Stimulated activated CD8-positive, alpha-beta memory T cell treated with anti-CD3 and anti-CD28 coated beads, Interleukin-15, amount 100 ng/mL, for 48 hours (primary cell): ENCODE measurements around the gene NLGN4X.
"Not testable (repeated sequence)": the region's sequence is repeated elsewhere in the genome, so short reads cannot be mapped to it uniquely, and the experiment has no call there.

Source experiments
- DNase-seq, 2 donors: peaks; one replicate each; pipeline ENCODE4 v3.0.0-alpha.2; 2020; ENCODE audit warnings: low read depth in 2 of 2

NLGN4X gene

GRCh38 chrX:6005856-6006255 lies 222.8 kb downstream of the NLGN4X start:
- DNase-seq = no peak

- DNase-seq = no peak
Measured at GRCh38 chrX:6004529-6004928, 224.1 kb downstream of the NLGN4X start.

GRCh38 chrX:6002056-6002455 lies 226.6 kb downstream of the NLGN4X start:
- no peak for DNase-seq

GRCh38 chrX:5998901-5999300 lies 229.8 kb downstream of the NLGN4X start:
- no peak for DNase-seq

GRCh38 chrX:5998456-5998855 lies 230.2 kb downstream of the NLGN4X start:
- DNase-seq = no peak

GRCh38 chrX:5991393-5991792 lies 237.3 kb downstream of the NLGN4X start:
- DNase-seq = no peak

GRCh38 chrX:5979338-5979737 lies 249.3 kb downstream of the NLGN4X start:
- no peak for DNase-seq

GRCh38 chrX:5976332-5976731 lies 252.3 kb downstream of the NLGN4X start:
- DNase-seq = no peak

- DNase-seq = no peak
Measured at GRCh38 chrX:5971300-5971699, 257.4 kb downstream of the NLGN4X start.

GRCh38 chrX:5965406-5965805 lies 263.3 kb downstream of the NLGN4X start:
- no peak for DNase-seq

GRCh38 chrX:5959286-5959685 lies 269.4 kb downstream of the NLGN4X start:
- DNase-seq = no peak

- DNase-seq = no peak
Measured at GRCh38 chrX:5958523-5958922, 270.1 kb downstream of the NLGN4X start.

- no peak for DNase-seq
Measured at GRCh38 chrX:5957506-5957905, 271.2 kb downstream of the NLGN4X start.

- no peak for DNase-seq
Measured at GRCh38 chrX:5936438-5936837, 292.2 kb downstream of the NLGN4X start.

GRCh38 chrX:5928224-5928623 lies 300.4 kb downstream of the NLGN4X start:
- no peak for DNase-seq

GRCh38 chrX:5916945-5917344 lies 311.7 kb downstream of the NLGN4X start:
- DNase-seq = no peak

- no peak for DNase-seq
Measured at GRCh38 chrX:5915783-5916182, 312.9 kb downstream of the NLGN4X start.

- no peak for DNase-seq
Measured at GRCh38 chrX:5907207-5907606, 321.5 kb downstream of the NLGN4X start.

- not testable (repeated sequence) for DNase-seq
Measured at GRCh38 chrX:5903586-5904190, 325.0 kb downstream of the NLGN4X start.

GRCh38 chrX:5898463-5898862 lies 330.2 kb downstream of the NLGN4X start:
- DNase-seq = no peak

GRCh38 chrX:5891378-5891777 lies 337.3 kb downstream of the NLGN4X start:
- DNase-seq = no peak

- DNase-seq = no peak
Measured at GRCh38 chrX:5876984-5877596, 351.6 kb downstream of the NLGN4X start.

GRCh38 chrX:5870238-5870637 lies 358.4 kb downstream of the NLGN4X start:
- no peak for DNase-seq

- no peak for DNase-seq
Measured at GRCh38 chrX:5869786-5870185, 358.9 kb downstream of the NLGN4X start.
